Measurements from ENCODE around the gene LY86.

Gene LY86

DNA sequence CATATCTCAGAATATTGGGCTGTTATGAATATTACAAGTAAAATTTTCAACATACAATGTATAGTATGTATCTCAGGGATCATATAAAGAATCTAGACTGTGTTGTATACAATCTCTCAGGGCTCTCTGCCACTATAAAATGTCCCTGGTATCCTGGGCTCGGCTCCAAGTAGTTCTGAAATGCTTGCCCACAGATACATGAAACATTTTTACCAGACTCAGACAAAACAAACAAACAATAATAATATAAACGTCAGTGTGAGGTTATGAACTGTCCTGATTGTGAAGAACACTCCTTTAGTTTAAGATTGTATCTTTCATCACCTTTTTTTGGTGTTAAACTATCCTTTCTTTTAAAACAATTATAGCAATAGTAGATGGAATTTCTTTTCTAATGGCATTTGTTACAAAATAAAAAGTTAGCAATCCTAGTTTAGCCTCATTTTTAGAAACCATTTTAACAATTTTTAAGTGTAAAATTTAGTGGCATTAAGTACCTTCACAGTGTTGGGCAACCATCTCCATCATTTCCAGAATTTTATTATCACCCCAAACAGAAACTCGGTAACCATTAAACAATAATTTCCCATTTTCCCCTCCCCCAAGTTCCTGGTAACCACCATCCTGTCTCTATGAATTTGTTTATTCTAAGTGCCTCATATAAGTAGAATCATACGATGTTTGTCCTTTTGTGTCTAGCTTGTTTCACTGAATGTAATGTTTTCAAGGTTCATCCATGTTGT lies 17.4 kb upstream of the LY86 start:
- no peak for DNase-seq (ENCODE audit: low spot score)

DNA sequence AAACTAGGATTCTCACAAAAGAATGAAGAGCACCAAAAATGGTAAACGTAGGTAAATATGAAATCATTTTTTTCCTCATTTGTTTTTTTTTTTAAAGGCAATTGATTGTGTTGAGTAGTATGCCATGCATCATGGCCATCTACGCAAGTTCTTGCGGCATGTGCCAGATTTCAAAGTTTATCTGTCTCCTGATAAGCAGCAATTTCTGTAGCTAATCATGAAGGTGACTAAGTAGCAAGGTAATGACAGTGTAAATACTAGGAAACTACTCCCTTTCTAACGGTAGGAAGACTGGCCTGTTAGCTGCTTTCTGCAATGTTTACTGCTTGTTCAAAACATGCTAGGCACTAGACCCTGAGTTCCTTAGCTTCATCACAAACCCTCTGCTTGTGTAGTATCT lies 13.4 kb upstream of the LY86 start:
- DNase-seq (ENCODE audit: low spot score): no peak

DNA sequence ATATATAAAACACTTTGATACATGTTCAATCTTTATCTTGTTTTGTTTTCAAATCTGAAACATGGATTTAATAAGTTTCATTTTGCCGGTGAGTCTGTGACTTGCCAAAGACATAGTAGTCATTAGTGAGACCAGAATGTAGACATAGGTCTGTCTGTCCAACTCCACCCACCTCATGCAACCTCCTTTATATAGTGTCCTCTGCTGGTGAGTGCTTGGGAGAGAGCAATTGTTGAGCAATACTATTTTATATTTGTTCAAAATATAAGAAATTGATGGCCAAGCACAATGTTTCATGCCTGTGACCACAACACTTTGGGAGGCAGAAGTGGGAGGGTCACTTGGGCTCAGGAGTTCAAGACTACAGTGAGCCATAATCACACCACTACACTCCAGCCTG lies 10.8 kb upstream of the LY86 start:
- no peak for DNase-seq (ENCODE audit: low spot score)

DNA sequence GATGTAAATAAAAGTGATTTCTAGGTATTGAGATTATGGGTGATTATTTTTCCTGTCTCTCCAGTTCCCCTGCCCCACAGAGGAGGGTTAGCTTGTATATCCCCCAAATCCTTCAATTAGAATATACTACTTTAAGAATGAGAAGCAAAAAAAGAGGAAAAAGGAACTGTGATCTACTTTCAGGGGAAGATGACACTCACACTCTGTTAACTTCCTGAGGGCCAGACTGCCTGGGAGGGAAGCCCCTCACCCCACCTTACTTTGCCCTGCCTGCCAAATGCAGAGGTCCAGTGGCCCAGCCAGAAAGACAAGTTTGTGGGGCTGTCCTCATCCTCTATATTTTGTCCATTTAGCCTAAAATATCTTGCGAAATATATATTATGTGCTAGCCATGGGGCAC lies 9.2 kb upstream of the LY86 start:
- no peak for DNase-seq (ENCODE audit: low spot score)

DNA sequence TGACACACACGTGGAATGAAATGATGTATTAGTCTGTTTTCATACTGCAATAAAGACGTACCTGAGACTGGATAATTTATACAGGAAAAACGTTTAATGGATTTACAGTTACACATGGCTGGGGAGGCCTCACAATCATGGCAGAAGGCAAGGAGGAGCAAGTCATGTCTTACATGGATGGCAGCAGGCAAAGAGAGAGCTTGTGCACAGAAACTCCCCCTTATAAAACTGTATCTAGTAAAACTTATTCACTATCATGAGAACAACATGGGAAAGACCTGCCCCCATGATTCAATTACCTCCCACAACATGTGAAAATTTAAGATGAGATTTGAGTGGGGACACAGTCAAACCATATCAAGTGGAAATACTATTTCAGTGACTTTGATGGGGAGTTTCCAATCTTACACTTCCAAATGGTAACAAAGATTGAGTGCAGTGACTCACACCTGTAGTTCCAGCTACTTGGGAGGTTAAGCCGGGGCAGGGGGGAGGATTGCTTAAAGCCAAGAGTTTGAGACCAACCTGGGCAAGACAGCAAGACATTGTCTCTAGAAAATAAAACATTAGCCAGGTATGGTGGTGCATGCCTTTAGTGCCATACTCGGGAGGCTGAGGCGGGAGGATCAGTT lies 8.2 kb upstream of the LY86 start:
- no peak for DNase-seq (ENCODE audit: low spot score)

DNA sequence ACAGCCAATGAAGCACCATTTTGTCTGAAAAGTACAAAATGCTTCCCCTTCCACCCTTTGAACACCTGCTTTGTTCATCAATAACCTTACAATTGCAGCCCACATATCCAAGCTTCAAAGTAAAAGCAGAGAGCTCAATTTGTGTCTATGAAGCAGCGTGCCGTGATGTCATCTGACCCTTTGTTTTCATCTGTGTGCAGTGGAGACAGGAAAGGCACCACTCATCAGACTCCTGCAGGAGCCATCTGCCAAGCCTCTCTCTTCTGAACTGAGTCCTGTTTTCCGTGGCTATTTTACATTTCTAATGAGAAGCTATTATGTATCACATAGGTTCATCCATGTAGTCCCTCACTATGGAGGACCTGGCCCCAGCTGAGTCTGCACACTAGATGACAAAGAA lies 7.5 kb upstream of the LY86 start:
- no peak for DNase-seq (ENCODE audit: low spot score)

DNA sequence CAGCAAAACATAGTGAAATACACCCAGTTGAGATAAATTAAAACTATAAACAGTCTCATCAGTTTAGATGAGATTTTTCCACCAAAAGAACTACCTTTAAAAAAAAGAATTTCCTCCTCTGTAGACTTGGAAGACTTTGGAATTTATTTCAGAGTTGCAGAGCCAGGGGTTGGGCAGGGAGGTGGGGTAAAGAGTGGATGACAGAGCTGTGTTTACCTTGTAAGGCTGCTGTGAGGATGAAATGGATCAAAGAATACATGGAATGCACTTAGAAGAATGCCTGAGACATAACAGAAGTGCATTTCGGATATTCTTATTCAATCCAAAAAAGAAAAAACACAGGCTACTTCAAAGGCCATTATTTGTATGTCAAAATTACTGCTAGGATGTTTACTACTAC lies 6.4 kb upstream of the LY86 start:
- no peak for DNase-seq (ENCODE audit: low spot score)

DNA sequence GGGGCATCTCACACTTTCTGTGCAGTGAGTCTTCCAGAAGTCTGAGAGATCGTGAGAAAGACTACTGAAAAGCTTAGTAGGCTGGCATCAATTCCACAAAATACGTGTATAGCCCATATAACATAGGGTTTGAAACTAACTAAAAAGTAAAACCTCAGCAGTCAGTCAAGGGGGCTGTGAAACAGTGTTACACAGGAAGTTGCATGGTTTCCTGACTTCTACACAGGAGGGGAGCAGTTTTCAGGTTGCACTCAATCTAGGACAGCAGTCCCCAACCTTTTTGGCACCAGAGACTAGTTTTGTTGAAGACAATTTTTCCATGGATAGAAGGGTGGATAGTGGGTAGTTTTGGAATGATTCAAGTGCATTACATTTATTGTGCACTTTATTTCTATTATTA lies 4.7 kb upstream of the LY86 start:
- no peak for DNase-seq (ENCODE audit: low spot score)

DNA sequence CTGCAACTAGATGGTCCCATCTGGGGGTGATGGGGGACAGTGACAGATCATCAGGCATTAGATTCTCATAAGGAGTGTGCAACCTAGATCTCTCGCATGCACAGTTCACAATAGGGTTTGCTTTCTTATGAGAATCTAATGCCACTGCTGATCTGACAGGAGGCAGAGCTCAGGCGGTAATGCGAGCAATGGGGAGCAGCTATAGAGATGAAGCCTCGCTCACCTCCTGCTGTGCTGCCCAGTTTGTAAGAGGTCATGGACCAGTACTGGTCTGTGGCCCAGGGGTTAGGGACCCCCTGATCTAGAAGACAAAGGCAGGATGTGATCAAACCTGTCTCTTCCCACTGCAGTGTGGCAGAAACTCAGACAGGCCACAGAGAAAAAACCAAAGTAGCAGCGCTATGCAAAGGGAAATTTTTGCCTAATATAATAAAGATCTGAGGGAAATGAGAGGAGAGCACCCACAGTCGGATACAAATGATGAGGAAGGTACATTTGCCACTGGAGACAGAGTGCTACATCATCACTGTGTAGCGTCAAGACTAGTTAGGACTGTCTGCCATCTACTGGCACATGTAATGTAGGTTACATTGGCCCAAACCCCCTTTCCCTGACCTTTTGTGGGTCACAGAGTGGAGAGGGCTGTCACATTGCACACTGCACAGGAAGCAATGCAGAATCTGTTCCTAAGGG lies 4.1 kb upstream of the LY86 start:
- no peak for DNase-seq (ENCODE audit: low spot score)

DNA sequence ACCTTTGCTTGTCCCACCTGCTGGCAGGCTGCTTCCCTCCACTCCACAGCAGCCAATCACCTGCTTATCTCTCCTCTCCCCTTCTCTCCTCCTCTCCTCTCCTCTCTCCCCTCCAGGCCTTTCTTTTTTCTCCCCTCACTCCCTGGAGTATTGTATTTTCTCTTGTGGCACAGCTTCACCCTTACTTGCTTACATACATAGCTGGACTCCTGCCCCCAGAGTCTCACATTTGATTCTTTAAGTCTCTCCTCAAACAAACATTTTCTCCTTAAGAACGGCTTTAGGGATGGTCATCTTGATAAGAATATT lies 3.6 kb upstream of the LY86 start:
- no peak for DNase-seq (ENCODE audit: low spot score)

DNA sequence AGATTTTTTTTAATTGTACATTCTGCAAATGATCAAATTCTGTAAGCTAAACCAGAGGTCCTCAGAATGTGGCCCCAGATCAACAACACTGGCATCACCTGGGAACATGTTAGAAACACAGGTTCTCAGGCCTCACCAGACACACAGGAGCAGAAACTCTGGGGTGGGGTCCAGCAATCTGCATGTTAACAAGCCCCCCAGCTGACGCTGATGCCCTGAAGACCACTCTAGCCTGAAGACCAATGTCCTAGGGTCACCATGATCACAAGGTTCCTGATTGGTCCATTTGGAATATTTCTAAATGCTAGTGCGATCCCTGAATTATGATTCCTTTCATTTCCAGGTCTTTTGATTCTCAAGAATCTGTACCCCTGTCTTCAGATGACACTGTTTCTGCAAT lies 2.4 kb upstream of the LY86 start:
- DNase-seq (ENCODE audit: low spot score): no peak

DNA sequence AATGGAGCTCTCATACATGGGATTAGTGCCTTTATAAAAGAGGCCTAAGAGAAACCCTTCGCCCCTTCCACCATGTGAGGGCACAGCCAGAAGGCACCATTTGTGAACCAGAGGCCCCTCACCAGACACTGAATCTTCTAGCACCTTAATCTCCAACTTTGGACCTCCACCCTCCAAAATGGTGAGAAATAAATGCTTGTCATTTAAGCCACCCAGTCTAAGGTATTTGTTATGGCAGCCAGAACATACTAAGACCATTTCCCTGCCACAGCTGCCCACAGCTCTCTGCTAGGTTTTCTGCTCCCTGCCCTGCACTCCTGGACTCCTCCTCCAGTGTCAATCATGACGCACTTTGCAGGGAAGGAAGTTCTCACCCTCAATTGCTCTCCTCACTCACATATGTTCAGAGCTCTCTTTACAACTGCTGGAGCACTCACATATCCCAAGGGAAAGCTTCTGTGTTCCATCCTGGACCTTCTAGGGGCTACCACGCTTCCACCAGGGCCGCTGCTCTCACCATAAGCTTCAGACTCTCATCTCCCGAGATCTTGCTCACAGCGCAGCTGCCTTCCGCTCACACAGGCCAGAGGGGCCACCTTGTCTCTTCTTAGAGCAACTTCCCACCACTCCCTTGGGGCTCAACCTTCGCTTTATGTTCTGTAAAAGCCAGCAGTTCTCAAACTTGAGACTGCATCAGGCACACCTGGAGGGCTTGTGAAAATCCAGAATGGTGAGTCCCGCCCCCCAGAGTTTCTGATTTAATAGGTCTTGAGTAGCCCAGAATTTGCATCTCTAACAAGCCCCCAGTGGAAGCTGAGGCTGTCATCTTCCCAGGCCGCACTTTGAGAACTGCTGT lies 1.6 kb upstream of the LY86 start:
- DNase-seq (ENCODE audit: low spot score): no peak

DNA sequence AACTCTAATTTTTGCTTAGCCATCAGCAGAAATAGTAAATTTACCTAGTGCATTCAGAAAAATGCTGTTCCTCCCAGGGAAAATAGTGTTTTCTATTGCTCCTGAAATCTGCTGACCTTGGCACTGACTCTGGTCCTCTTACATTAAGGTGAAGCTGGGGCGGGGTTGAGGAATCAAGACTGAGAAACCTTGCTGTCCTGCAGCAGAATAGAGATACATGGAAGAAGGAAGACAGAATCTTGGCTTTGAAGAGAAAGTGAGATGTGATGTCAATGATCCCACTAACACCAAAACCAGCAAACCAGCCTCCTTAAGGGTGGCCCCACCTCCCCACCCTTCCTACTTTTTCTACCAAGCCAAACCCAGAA lies 840 bp upstream of the LY86 start:
- no peak for DNase-seq (ENCODE audit: low spot score)

DNA sequence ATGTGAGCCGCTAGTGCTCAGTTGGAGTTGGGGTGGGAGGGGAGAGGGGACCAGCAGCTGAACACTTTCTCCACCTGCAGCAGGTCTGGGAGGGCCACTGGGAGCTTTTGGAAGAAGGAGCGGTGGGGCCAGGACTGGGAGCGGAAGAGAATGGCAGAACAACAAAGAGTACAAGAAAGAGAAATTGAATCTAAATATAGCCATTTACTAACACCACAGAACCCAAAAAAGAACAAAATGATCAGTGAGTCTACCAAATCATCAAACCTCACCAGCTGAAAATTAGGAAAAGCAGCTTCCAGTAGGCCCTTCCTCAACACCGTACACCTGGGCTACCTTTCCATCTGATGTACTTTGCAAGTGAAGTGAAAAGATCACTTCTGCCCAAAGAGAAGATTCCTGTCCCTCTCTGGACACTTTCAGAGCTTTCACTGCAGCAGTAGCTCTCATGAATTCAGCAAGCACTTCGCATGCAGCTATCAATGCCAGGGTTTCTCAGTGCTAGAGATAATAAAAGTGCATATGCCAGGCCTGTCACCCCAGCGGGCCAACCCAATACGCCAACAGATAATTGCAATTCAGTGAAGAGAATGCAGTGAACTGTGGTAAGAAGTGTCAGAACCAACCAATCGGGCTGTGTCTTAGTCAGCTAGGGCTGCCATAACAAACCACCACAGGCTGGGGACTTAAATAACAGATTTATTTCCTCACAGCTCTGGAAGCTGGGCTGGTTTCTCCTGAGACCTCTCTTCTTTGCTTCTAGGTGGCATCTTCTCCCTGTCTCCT lies 597 bp downstream of the LY86 start:
- no peak for DNase-seq (ENCODE audit: low spot score)

DNA sequence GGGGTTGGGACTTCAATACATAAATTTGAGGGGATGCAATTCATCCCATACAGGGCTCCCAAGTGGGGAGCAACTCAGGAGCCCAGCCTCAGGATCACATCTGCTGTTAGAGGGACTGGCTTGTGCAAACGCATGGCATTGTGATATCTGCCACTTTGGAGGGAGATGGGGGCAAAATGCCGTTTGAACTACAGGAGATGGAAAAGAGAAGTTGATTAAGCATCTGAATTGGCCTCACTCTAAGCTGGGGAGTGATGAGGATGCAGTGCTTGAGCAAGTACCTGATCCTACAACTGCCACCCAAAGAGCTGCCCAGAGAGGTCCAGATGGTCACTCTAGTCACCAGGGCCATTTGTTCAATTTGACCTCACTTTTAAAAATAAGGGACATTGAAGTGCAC lies 2.0 kb downstream of the LY86 start:
- DNase-seq (ENCODE audit: low spot score): no peak

DNA sequence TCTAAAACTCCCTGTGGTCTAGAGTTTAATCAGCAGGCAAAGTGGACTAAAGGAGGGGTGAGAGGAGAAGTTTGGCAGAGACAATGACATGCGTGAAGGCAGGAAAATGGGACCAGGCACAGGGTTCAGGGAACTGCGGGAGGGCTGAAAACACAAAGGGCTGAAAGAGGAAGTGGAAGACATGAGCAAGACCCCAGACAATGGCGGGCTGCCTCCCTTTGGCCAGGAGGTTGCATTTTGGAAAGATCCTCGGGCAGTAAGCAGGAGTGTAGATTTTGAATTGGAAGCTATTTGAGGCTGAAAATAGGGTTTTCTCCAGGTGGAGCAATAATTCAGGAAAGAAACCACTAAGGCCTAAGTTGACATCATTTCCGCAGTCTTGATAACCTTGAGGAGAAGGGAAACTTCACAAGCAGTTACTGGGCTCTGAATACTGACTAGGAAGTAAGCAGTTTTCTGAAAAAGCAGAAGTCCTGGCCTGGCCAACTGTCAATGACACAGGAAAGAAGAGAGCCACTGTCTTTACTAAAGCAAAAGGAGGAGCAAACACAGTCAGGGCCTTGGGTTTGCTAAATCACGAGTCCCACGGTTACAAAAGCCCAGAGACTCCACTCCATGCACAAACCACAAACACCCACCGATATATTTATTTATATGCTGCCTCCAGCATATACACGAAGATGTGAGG lies 3.4 kb downstream of the LY86 start:
- peak; percentile 65 for DNase-seq (ENCODE audit: low spot score)

DNA sequence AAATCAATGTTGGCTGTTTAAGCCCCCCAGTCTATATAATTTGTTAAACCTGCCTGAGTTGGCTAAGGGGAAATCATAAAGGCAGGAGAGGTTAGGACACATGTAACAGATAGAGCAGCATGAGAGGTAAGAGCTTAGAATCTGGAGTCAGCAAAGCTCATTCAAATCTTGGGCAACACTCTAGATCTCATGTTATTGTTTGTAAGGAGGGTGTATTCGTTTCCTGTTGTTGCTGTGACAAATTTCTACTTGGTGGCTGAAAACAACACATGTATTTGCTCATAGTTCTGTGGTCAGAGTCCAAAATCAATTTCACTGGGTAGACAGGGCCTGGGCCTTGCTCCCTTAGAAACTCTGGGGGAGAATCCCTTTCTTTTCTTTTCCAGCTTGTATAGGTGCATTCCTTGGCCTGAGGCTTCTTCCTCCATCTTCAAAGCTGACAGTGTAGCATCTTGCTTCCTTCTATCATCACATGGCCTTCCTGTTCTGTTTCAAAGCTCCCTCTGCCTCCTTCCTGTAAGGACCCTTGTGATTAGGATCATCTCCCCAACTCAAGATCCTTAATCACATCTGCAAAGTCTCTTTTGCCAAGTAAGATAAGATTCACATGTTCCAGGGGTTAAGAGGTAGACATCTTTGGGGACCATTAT lies 4.4 kb downstream of the LY86 start:
- no peak for DNase-seq (ENCODE audit: low spot score)

DNA sequence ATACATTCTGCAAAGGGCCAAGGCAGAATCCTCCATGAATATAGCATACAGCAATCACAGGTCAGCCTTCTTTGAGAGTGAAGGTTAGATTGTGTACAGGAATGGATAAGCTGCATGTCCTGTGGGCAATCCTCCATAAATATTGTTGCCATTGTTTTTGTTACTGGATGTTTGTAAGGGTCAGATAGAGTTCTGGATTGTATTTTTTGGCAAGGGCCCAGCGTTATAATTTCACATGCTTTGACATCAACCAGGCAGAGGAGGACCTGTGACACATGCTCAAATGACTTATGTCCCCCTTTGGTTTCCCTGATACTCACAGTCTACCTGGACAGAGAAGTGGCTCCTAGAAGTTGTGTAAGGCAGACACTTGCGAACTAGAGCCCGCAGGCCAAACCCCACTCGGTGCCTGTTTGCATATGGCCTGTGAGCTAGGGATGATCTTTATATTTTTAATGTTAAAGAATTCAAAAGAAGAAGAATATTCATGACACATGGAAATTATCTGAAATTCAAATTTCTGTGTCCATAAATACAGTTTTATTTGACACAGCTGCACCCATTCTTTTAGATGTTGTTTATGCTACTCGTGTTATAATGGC lies 5.4 kb downstream of the LY86 start:
- DNase-seq (ENCODE audit: low spot score): no peak

DNA sequence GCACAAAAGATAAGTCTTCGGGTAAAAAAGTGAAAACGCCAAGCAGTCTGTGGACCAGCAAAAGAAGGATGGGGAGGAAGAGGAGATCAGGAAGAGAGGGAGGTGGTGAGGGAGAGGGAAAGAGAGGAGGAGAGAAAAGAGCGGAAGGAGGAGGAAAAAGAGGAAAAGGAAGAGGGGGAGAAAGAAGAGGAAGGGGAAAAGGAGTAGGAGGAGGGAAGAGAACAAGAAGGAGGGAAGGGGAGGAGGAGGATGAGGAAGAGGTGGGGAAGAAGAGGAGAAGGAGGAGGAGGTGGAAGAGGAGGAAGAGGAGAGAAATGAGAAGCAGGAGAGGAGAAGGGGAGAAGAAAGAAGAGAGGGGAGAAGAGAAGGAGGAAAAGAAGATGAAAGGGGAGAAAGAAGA lies 6.5 kb downstream of the LY86 start:
- DNase-seq (ENCODE audit: low spot score): no peak

DNA sequence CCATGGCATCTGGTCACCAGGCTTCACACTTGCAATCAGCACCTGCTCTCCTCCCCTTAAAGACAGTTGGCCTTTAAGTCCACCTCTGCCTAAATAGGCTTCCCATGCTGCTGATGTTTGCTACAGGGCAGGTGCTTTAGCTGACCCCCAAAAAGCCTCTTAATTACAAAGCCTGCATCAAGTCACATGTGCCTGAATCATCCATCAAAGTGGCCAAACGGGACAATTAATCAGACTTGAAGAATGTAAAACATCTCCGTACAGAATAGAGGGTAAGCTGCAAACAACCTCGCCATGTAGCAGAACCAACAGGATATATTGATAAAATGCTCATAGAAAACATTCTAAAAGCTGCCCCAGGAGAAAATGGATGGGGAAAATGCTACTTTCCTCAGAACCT lies 7.4 kb downstream of the LY86 start:
- no peak for DNase-seq (ENCODE audit: low spot score)
